ENCODE data around the gene TICAM2. TPM values are rescaled to one million over a fixed set of nuclear protein-coding genes. Genes with fewer than 3 reads are reported as not detected.
A peak's percentile ranks its signal among the peaks of the same experiment; 100 is the strongest.

The TICAM2 gene
- total RNA-seq, 1 donor: 19.1 TPM

DNA sequence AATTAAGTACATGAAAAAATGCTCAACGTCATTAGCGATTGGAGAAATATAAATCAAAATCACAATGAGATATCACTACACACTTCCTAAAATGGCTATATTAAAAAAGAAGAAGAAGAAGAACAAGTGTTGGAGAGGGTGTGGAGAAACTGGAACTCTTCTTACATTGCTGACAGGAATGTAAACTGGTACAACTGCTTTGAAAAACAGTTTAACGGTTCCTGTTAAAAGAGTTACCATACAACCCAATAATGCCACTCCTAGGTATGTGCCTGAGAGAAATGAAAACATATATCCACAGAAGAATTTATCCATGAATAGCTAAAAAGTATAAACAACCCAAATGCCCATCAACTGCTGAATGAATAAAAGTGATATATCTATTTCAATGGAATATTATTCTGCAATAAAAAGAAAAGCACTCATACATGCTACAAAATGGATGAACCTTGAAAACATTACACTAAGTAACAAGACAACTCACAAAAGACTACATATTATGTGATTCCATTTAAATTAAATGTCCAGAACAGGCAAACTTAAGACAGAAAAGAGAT, 66.7 kb downstream of the TICAM2 start:
- H3K4me3 ChIP-seq (ENCODE audit: low read depth, low read length): no peak overlapping the region
- TF ChIP-seq, protein P1, sequence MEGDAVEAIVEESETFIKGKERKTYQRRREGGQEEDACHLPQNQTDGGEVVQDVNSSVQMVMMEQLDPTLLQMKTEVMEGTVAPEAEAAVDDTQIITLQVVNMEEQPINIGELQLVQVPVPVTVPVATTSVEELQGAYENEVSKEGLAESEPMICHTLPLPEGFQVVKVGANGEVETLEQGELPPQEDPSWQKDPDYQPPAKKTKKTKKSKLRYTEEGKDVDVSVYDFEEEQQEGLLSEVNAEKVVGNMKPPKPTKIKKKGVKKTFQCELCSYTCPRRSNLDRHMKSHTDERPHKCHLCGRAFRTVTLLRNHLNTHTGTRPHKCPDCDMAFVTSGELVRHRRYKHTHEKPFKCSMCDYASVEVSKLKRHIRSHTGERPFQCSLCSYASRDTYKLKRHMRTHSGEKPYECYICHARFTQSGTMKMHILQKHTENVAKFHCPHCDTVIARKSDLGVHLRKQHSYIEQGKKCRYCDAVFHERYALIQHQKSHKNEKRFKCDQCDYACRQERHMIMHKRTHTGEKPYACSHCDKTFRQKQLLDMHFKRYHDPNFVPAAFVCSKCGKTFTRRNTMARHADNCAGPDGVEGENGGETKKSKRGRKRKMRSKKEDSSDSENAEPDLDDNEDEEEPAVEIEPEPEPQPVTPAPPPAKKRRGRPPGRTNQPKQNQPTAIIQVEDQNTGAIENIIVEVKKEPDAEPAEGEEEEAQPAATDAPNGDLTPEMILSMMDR (IDR thresholded peaks at IDR 0.05; ENCODE audit: insufficient read depth, low read length): no peak
- no peak for DNase-seq (ENCODE audit: low read depth)

DNA sequence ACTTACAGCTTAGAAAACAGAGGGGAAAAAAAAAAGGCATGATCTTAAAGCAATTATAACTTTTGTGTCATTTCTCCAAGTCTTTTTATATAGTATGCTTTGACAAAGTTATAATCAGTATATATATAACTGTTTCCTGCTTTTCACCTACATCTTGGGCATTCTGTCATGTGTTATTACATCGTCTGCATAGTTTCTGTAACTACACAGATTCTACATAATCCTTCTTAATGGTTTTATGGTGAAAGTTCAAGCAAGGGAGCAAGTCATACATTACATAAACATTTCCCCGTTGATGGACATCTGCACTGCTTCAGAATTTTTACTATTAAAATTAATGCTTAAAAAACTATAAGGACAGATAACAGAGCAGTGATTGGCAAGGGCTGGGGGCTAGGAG, 69.8 kb downstream of the TICAM2 start:
- TF ChIP-seq, protein P1 (IDR thresholded peaks at IDR 0.05; ENCODE audit: insufficient read depth, low read length): no peak
- no peak for DNase-seq (ENCODE audit: low read depth)
- H3K4me3 ChIP-seq (ENCODE audit: low read depth, low read length): no peak overlapping the region

DNA sequence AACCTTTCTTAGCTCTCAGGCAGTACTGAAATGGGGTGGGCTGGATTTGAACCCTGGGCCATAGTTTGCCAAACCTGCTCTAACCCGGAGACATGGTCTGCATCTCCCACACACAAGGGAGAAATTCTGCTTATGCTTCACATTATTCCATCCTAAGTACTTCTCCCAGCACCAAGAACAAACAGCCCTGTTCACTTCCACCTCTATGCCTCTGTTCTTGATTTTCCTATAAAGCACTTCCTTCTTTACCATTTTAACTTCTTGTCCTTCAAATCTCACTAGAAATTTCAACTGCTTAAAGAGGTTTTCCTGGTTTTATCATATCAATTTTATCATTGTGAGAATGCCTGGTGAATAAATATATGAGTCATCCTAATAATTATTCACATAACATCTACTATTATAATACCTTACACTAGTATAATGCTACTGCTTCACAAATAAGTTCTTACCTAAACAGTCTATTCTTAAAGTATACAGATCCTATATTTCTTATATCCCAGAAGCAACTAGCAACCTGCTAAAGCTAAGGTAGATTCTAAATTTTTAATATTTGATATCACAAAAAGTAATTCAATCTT, 70.4 kb downstream of the TICAM2 start:
- DNase-seq (ENCODE audit: low read depth): no peak
- H3K4me3 ChIP-seq (ENCODE audit: low read depth, low read length): no peak overlapping the region
- TF ChIP-seq, protein P1 (IDR thresholded peaks at IDR 0.05; ENCODE audit: insufficient read depth, low read length): no peak

DNA sequence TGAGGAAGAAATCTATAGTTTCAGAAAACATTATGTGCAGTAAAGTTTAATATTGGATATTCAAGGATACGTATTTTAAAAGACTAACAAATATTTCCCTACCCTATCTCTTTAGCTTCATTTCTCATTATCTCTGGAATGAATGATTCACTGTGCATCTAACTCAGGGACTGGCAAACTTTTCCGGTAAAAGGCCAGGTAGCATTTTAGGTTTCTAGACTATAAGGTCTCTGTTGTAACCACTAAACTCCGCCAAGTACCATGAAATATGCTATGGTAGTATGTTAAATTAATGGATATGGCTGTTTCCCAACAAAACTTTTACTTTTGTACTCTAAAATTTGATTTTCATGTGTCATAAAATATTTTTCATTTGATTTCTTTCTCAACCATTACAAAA, 70.9 kb downstream of the TICAM2 start:
- TF ChIP-seq, protein P1 (IDR thresholded peaks at IDR 0.05; ENCODE audit: insufficient read depth, low read length): no peak
- DNase-seq (ENCODE audit: low read depth): no peak
- H3K4me3 ChIP-seq (ENCODE audit: low read depth, low read length): no peak overlapping the region

DNA sequence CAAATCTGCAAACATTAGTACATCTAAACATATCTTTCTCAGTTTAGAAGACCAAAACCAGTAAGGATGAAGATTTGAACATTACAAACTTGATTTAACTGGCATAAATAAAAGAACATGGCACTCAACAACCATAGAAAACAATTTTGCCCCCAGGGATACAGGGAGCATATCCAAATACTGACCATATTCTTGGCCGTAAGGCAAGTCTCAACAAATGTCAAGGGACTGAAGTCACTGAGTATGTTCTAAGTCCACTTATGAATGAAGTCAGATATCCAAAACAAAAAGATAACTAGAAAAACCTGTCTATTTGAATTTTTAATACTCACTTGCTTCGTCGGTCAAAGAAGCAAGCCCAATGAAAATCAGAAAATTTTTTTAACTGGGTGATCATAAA, 71.9 kb downstream of the TICAM2 start:
- peak overlapping the region; percentile 7 for H3K4me3 ChIP-seq (ENCODE audit: low read depth, low read length)
- TF ChIP-seq, protein P1 (IDR thresholded peaks at IDR 0.05; ENCODE audit: insufficient read depth, low read length): no peak
- DNase-seq (ENCODE audit: low read depth): peak; percentile 55

Other genes with a start within 250 kb of the TICAM2 start
- 9.4 and 31.7 TPM in 2 replicates for gene FEM1C, start 57.7 kb downstream of the TICAM2 start, total RNA-seq (ENCODE audit: low replicate concordance)
- gene TMED7, start 23.6 kb upstream of the TICAM2 start, total RNA-seq (ENCODE audit: low replicate concordance): 30.5 and 181 TPM in 2 replicates
- 7.0 and 24.8 TPM in 2 replicates for gene CDO1, start 214.2 kb upstream of the TICAM2 start, total RNA-seq (ENCODE audit: low replicate concordance)
- gene ATG12, start 239.1 kb upstream of the TICAM2 start, total RNA-seq (ENCODE audit: low replicate concordance): 88.2 and 105 TPM in 2 replicates
- 109 and 237 TPM in 2 replicates for gene AP3S1, start 239.5 kb upstream of the TICAM2 start, total RNA-seq (ENCODE audit: low replicate concordance)